Measurements from ENCODE around the gene CYP4F11.
"Not testable (repeated sequence)": the region's sequence is repeated elsewhere in the genome, so short reads cannot be mapped to it uniquely, and the experiment has no call there.

CYP4F11 gene

GRCh38 chr19:15902254-15902653 is 32.1 kb downstream of the CYP4F11 start:
- H3K9me3 Mint-ChIP-seq, result no peaks in the 10 kb centered on the region
- peaks cover 48% of the 10 kb centered on the region for H3K27me3 Mint-ChIP-seq
- DNase-seq, result no peak
- H3K36me3 Mint-ChIP-seq (ENCODE audit: low read depth), result no peaks in the 10 kb centered on the region
- H3K4me1 Mint-ChIP-seq (ENCODE audit: low read depth), result peaks cover 9% of the 10 kb centered on the region
- H3K27ac Mint-ChIP-seq, result no peak overlapping the region
- no peak overlapping the region for H3K4me3 Mint-ChIP-seq

- Mint-ChIP-seq H3K4me1 (ENCODE audit: low read depth) (peaks cover 9% of the 10 kb centered on the region), H3K36me3 (ENCODE audit: low read depth) (no peaks in the 10 kb centered on the region), H3K4me3 (peak overlapping the region; percentile 63), H3K27ac (no peak overlapping the region), H3K27me3 (peaks cover 38% of the 10 kb centered on the region), H3K9me3 (no peaks in the 10 kb centered on the region)
- DNase-seq, result no peak
Measured at GRCh38 chr19:15900504-15900903, 33.8 kb downstream of the CYP4F11 start.

- not testable (repeated sequence) for H3K9me3 Mint-ChIP-seq; H3K36me3 Mint-ChIP-seq (ENCODE audit: low read depth); H3K4me1 Mint-ChIP-seq (ENCODE audit: low read depth); DNase-seq; H3K27ac Mint-ChIP-seq
- Mint-ChIP-seq H3K4me3 (peak overlapping the region; percentile 63), H3K27me3 (peaks cover 35% of the 10 kb centered on the region)
Measured at GRCh38 chr19:15900032-15900431, 34.3 kb downstream of the CYP4F11 start.

- not testable (repeated sequence) for H3K4me3 Mint-ChIP-seq; H3K36me3 Mint-ChIP-seq (ENCODE audit: low read depth); H3K4me1 Mint-ChIP-seq (ENCODE audit: low read depth); H3K27ac Mint-ChIP-seq; DNase-seq; H3K9me3 Mint-ChIP-seq
- peaks cover 30% of the 10 kb centered on the region for H3K27me3 Mint-ChIP-seq
Measured at GRCh38 chr19:15899561-15899960, 34.8 kb downstream of the CYP4F11 start.

GRCh38 chr19:15897738-15898276 is 36.5 kb downstream of the CYP4F11 start, which contains the start of gene CYP4F2:
Gene CYP4F2, minus strand, starts transcription at chr19:15898074. Its CDS starts 463 bp downstream, at chr19:15897611.
- peaks cover 9% of the 10 kb centered on the region for H3K4me1 Mint-ChIP-seq (ENCODE audit: low read depth)
- peaks cover 26% of the 10 kb centered on the region for H3K27me3 Mint-ChIP-seq
- no peak within 1 kb of the TSS for H3K27ac Mint-ChIP-seq
- H3K36me3 Mint-ChIP-seq (ENCODE audit: low read depth), result no peaks in the 10 kb centered on the region
- no peak for DNase-seq
- H3K4me3 Mint-ChIP-seq, result no peak within 1 kb of the TSS
- no peaks in the 10 kb centered on the region for H3K9me3 Mint-ChIP-seq

GRCh38 chr19:15897026-15897737 is 37.1 kb downstream of the CYP4F11 start:
- DNase-seq, result no peak
- H3K4me3 Mint-ChIP-seq, result no peak overlapping the region
- no peaks in the 10 kb centered on the region for H3K9me3 Mint-ChIP-seq
- peaks cover 9% of the 10 kb centered on the region for H3K4me1 Mint-ChIP-seq (ENCODE audit: low read depth)
- H3K27me3 Mint-ChIP-seq, result peaks cover 26% of the 10 kb centered on the region
- H3K27ac Mint-ChIP-seq, result no peak overlapping the region
- no peaks in the 10 kb centered on the region for H3K36me3 Mint-ChIP-seq (ENCODE audit: low read depth)

- H3K4me1 Mint-ChIP-seq (ENCODE audit: low read depth), result peaks cover 9% of the 10 kb centered on the region
- no peaks in the 10 kb centered on the region for H3K36me3 Mint-ChIP-seq (ENCODE audit: low read depth)
- no peak for DNase-seq
- no peaks in the 10 kb centered on the region for H3K9me3 Mint-ChIP-seq
- H3K4me3 Mint-ChIP-seq, result no peak overlapping the region
- peaks cover 21% of the 10 kb centered on the region for H3K27me3 Mint-ChIP-seq
- no peak overlapping the region for H3K27ac Mint-ChIP-seq
Measured at GRCh38 chr19:15895876-15896430, 38.4 kb downstream of the CYP4F11 start.

GRCh38 chr19:15894359-15894758 is 40.0 kb downstream of the CYP4F11 start:
- Mint-ChIP-seq H3K27me3 (peaks cover 11% of the 10 kb centered on the region), H3K36me3 (ENCODE audit: low read depth) (no peaks in the 10 kb centered on the region), H3K4me1 (ENCODE audit: low read depth) (peaks cover under 1% of the 10 kb centered on the region), H3K4me3 (no peak overlapping the region), H3K9me3 (no peaks in the 10 kb centered on the region), H3K27ac (no peak overlapping the region)
- no peak for DNase-seq

- Mint-ChIP-seq H3K27me3 (peaks cover 6% of the 10 kb centered on the region), H3K27ac (no peak overlapping the region), H3K36me3 (ENCODE audit: low read depth) (no peaks in the 10 kb centered on the region), H3K4me3 (no peak overlapping the region), H3K4me1 (ENCODE audit: low read depth) (no peaks in the 10 kb centered on the region), H3K9me3 (no peaks in the 10 kb centered on the region)
- DNase-seq, result no peak
Measured at GRCh38 chr19:15893477-15893876, 40.9 kb downstream of the CYP4F11 start.

- no peak overlapping the region for H3K4me3 Mint-ChIP-seq
- no peaks in the 10 kb centered on the region for H3K36me3 Mint-ChIP-seq (ENCODE audit: low read depth)
- H3K9me3 Mint-ChIP-seq, result no peaks in the 10 kb centered on the region
- H3K27ac Mint-ChIP-seq, result no peak overlapping the region
- H3K27me3 Mint-ChIP-seq, result peaks cover 3% of the 10 kb centered on the region
- no peak for DNase-seq
- H3K4me1 Mint-ChIP-seq (ENCODE audit: low read depth), result no peaks in the 10 kb centered on the region
Measured at GRCh38 chr19:15892012-15892411, 42.3 kb downstream of the CYP4F11 start.

- no peak overlapping the region for H3K27ac Mint-ChIP-seq
- H3K27me3 Mint-ChIP-seq, result no peaks in the 10 kb centered on the region
- H3K4me1 Mint-ChIP-seq (ENCODE audit: low read depth), result no peaks in the 10 kb centered on the region
- no peaks in the 10 kb centered on the region for H3K36me3 Mint-ChIP-seq (ENCODE audit: low read depth)
- no peak for DNase-seq
- no peaks in the 10 kb centered on the region for H3K9me3 Mint-ChIP-seq
- no peak overlapping the region for H3K4me3 Mint-ChIP-seq
Measured at GRCh38 chr19:15891434-15891833, 42.9 kb downstream of the CYP4F11 start.

- not testable (repeated sequence) for H3K4me3 Mint-ChIP-seq; H3K36me3 Mint-ChIP-seq (ENCODE audit: low read depth); H3K27me3 Mint-ChIP-seq; H3K27ac Mint-ChIP-seq; H3K4me1 Mint-ChIP-seq (ENCODE audit: low read depth); DNase-seq; H3K9me3 Mint-ChIP-seq
Measured at GRCh38 chr19:15889339-15889738, 45.0 kb downstream of the CYP4F11 start.

- no peaks in the 10 kb centered on the region for H3K36me3 Mint-ChIP-seq (ENCODE audit: low read depth)
- no peak for DNase-seq
- peaks cover 6% of the 10 kb centered on the region for H3K27me3 Mint-ChIP-seq
- no peaks in the 10 kb centered on the region for H3K4me1 Mint-ChIP-seq (ENCODE audit: low read depth)
- H3K9me3 Mint-ChIP-seq, result no peaks in the 10 kb centered on the region
- H3K27ac Mint-ChIP-seq, result no peak overlapping the region
- no peak overlapping the region for H3K4me3 Mint-ChIP-seq
Measured at GRCh38 chr19:15885919-15886318, 48.4 kb downstream of the CYP4F11 start.

- Mint-ChIP-seq H3K4me3 (no peak overlapping the region), H3K27me3 (peaks cover 6% of the 10 kb centered on the region), H3K36me3 (ENCODE audit: low read depth) (no peaks in the 10 kb centered on the region), H3K4me1 (ENCODE audit: low read depth) (no peaks in the 10 kb centered on the region), H3K27ac (no peak overlapping the region), H3K9me3 (no peaks in the 10 kb centered on the region)
- DNase-seq, result no peak
Measured at GRCh38 chr19:15885167-15885566, 49.2 kb downstream of the CYP4F11 start.

- not testable (repeated sequence) for H3K4me1 Mint-ChIP-seq (ENCODE audit: low read depth); H3K9me3 Mint-ChIP-seq; DNase-seq; H3K36me3 Mint-ChIP-seq (ENCODE audit: low read depth); H3K27ac Mint-ChIP-seq; H3K4me3 Mint-ChIP-seq
- peaks cover 14% of the 10 kb centered on the region for H3K27me3 Mint-ChIP-seq
Measured at GRCh38 chr19:15883329-15883728, 51.0 kb downstream of the CYP4F11 start.
